Ramos (cell line): ENCODE data around the gene OPN1MW.
"Not testable (repeated sequence)": the region's sequence is repeated elsewhere in the genome, so short reads cannot be mapped to it uniquely, and the experiment has no call there.

Experiments used
- in situ Hi-C: fragments of 300-500 bp; cut with MboI; formaldehyde crosslinking; loops from one replicate; pipeline ENCODE4 v1.14.3; 2022; ENCODE audit warnings: low sequenced_read_pairs; ENCODE audit not compliant: unreplicated experiment

The OPN1MW gene

GRCh38 chrX:154182296-154182695 is at the start of gene OPN1MW:
Gene OPN1MW (plus strand): TSS chrX:154182596. CDS start chrX:154182678, 82 bp downstream.
- in situ Hi-C loops = not testable (repeated sequence)

GRCh38 chrX:154135458-154136229 is 46.8 kb upstream of the OPN1MW start:
- in situ Hi-C loops = no loop called here

- in situ Hi-C loops = no loop called here
Observed at GRCh38 chrX:154136627-154137161, 45.7 kb upstream of the OPN1MW start.

GRCh38 chrX:154138857-154139256 is 43.5 kb upstream of the OPN1MW start:
- in situ Hi-C loops = no loop called here

GRCh38 chrX:154140206-154140605 is 42.2 kb upstream of the OPN1MW start:
- in situ Hi-C loops = no loop called here

GRCh38 chrX:154140742-154141141 is 41.7 kb upstream of the OPN1MW start:
- in situ Hi-C loops = no loop called here

- in situ Hi-C loops = no loop called here
Observed at GRCh38 chrX:154142386-154142785, 40.0 kb upstream of the OPN1MW start.

GRCh38 chrX:154142950-154143745 is 39.2 kb upstream of the OPN1MW start:
- in situ Hi-C loops = no loop called here

- in situ Hi-C loops = not testable (repeated sequence)
Observed at GRCh38 chrX:154144010-154144409, 38.4 kb upstream of the OPN1MW start, which contains the start of gene OPN1LW. Gene OPN1LW (plus strand): TSS chrX:154144243. CDS start chrX:154144284, 41 bp downstream.

- in situ Hi-C loops = not testable (repeated sequence)
Observed at GRCh38 chrX:154151030-154151429, 31.4 kb upstream of the OPN1MW start.

GRCh38 chrX:154156221-154156620 is 26.2 kb upstream of the OPN1MW start:
- in situ Hi-C loops = not testable (repeated sequence)

- in situ Hi-C loops = not testable (repeated sequence)
Observed at GRCh38 chrX:154157207-154157606, 25.2 kb upstream of the OPN1MW start.

GRCh38 chrX:154159345-154159744 is 23.1 kb upstream of the OPN1MW start:
- in situ Hi-C loops = not testable (repeated sequence)

GRCh38 chrX:154164902-154165301 is 17.5 kb upstream of the OPN1MW start:
- in situ Hi-C loops = not testable (repeated sequence)

- in situ Hi-C loops = not testable (repeated sequence)
Observed at GRCh38 chrX:154168384-154168783, 14.0 kb upstream of the OPN1MW start.

- in situ Hi-C loops = not testable (repeated sequence)
Observed at GRCh38 chrX:154172535-154172943, 9.9 kb upstream of the OPN1MW start.

- in situ Hi-C loops = not testable (repeated sequence)
Observed at GRCh38 chrX:154174356-154174755, 8.0 kb upstream of the OPN1MW start.

GRCh38 chrX:154183794-154184193 is 1.4 kb downstream of the OPN1MW start:
- in situ Hi-C loops = not testable (repeated sequence)

GRCh38 chrX:154192846-154193245 is 10.4 kb downstream of the OPN1MW start:
- in situ Hi-C loops = not testable (repeated sequence)

GRCh38 chrX:154194316-154194715 is 11.9 kb downstream of the OPN1MW start:
- in situ Hi-C loops = not testable (repeated sequence)

- in situ Hi-C loops = not testable (repeated sequence)
Observed at GRCh38 chrX:154196466-154196865, 14.1 kb downstream of the OPN1MW start.
